Esophagus squamous epithelium (tissue), 4 donors: Measurements from ENCODE around the gene SLC38A4.

Experiments used
- CTCF ChIP-seq, 6 experiments: fragments of 450-650 bp in 4 of 6; fragments of 200-600 bp in 2 of 6; sonication (generic) in 2 of 6; IDR thresholded peaks; one replicate each; pipeline ENCODE4 v1.5.1; 2016 to 2019; ENCODE audit warnings: antibody characterized with exemption in 6 of 6, mild to moderate bottlenecking in 4 of 6, moderate library complexity in 4 of 6
- POLR2A ChIP-seq, 4 donors: fragments of 450-650 bp; IDR thresholded peaks; one replicate each; pipeline ENCODE4 v1.6.1; 2017; ENCODE audit warnings: antibody characterized with exemption in 4 of 4, mild to moderate bottlenecking in 4 of 4, moderate library complexity in 3 of 4

DNA sequence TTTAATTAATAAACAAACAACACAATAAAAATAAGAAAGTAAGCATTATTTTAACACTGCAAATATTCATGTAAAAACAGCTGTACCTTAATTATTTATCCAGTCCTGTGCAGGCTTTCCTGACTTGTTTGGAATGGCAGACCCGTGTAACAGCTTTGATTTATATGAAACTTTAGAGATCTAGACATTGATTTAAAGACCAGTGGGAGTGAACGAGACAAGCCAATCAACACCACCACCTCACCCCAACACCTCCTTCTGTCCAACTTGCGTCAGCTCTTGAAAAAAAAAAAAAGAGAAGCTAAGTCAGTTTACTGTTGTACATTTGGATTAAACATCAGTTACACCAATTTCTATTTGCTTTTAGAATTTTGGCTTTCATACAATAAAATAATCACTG lies 22.3 kb downstream of the SLC38A4 start:
- TF ChIP-seq CTCF (IDR thresholded peaks at IDR 0.05): no peak
- TF ChIP-seq POLR2A (IDR thresholded peaks at IDR 0.05): no peak
